Transverse colon (tissue), 4 donors: ENCODE data around the gene PIP5K1B. TPM values are rescaled to one million over a fixed set of nuclear protein-coding genes. Genes with fewer than 3 reads are reported as not detected.

ENCODE experiments used
- DNase-seq: peaks from one replicate; pipeline ENCODE4 v3.0.0-alpha.2; 2019
- H3K27ac ChIP-seq, 4 donors: fragments of 200-600 bp; sonication (generic); 2 replicates each; pipeline ENCODE4 v1.5.1; 2016 to 2018; ENCODE audit warnings: inconsistent platforms in 4 of 4
- H3K27me3 ChIP-seq: fragments of 200-600 bp; sonication (generic); 2 replicates; pipeline ENCODE4 v1.5.1; 2017; ENCODE audit warnings: inconsistent platforms
- H3K36me3 ChIP-seq, 4 donors: fragments of 200-600 bp; sonication (generic); 2 replicates each; pipeline ENCODE4 v1.5.1; 2017 to 2019; ENCODE audit warnings: inconsistent platforms in 4 of 4
- H3K4me1 ChIP-seq, 4 donors: fragments of 200-600 bp; sonication (generic); 2 replicates each; pipeline ENCODE4 v1.5.1; 2017 to 2020; ENCODE audit warnings: inconsistent platforms in 4 of 4
- H3K4me3 ChIP-seq, 4 donors: fragments of 200-600 bp; sonication (generic); 1 replicate in 1 of 4; 2 replicates in 3 of 4; pipeline versions ENCODE4 v1.5.1 to v1.6.1; 2017 to 2019; ENCODE audit warnings: inconsistent platforms in 4 of 4
- H3K9me3 ChIP-seq, 2 donors: fragments of 200-600 bp; sonication (generic); 2 replicates each; pipeline ENCODE4 v1.5.1; 2017 to 2019; ENCODE audit warnings: inconsistent platforms in 2 of 2
- EP300 ChIP-seq: sonication (generic); formaldehyde crosslinking; IDR thresholded peaks from one replicate; pipeline ENCODE4 v1.6.1; 2017; ENCODE audit warnings: antibody characterized with exemption, low read depth
- POLR2A ChIP-seq: fragments of 450-650 bp; IDR thresholded peaks from one replicate; pipeline ENCODE4 v1.6.1; 2016; ENCODE audit warnings: antibody characterized with exemption, mild to moderate bottlenecking, moderate library complexity
- POLR2AphosphoS5 ChIP-seq, 3 donors: sonication (generic); formaldehyde crosslinking; IDR thresholded peaks; one replicate each; pipeline ENCODE4 v1.6.1; 2016; ENCODE audit warnings: antibody characterized with exemption in 3 of 3
- WGBS, 2 donors: methylation state at CpG; one replicate each; pipeline ENCODE4 v1.1.5; 2018; ENCODE audit warnings: low coverage in 1 of 2; 5-methylcytosine and 5-hydroxymethylcytosine counted together
- in situ Hi-C, 4 donors: fragments of 200-750 bp; cut with MboI; loops; one replicate each; pipeline versions ENCODE4 v1.15.0 to v1.15.1; 2017; ENCODE audit warnings: low sequenced_read_pairs in 3 of 4, low pct_ligation_motif_present in 1 of 4, low pct_unique_long_range_greater_than_20kb in 1 of 4
- intact Hi-C: fragments of 100-400 bp; cut with DNase I; formaldehyde crosslinking; loops from one replicate; pipeline ENCODE4 v1.15.1; 2023; ENCODE audit warnings: low total_unique reads
- total RNA-seq, 4 donors: library from RNA; depleted of rRNA; stranded (reverse); fragments of >200 nt; gene quantifications; one replicate each; pipeline ENCODE4 v1.1.0, GENCODE V29; 2016
- TF ChIP-seq, protein P1 (sequence below), 5 experiments: fragments of 200-600 bp in 3 of 5; fragments of 450-650 bp in 2 of 5; sonication (generic) in 3 of 5; IDR thresholded peaks; 1 replicate in 2 of 5; 2 replicates in 3 of 5; pipeline ENCODE4 v1.5.1; 2016 to 2017; ENCODE audit warnings: antibody characterized with exemption in 5 of 5, inconsistent platforms in 3 of 5, mild to moderate bottlenecking in 2 of 5, moderate library complexity in 1 of 5

PIP5K1B gene
- total RNA-seq, 4 donors from 2014 or later, result 45.6 to 104 (median 76.0) TPM

DNA sequence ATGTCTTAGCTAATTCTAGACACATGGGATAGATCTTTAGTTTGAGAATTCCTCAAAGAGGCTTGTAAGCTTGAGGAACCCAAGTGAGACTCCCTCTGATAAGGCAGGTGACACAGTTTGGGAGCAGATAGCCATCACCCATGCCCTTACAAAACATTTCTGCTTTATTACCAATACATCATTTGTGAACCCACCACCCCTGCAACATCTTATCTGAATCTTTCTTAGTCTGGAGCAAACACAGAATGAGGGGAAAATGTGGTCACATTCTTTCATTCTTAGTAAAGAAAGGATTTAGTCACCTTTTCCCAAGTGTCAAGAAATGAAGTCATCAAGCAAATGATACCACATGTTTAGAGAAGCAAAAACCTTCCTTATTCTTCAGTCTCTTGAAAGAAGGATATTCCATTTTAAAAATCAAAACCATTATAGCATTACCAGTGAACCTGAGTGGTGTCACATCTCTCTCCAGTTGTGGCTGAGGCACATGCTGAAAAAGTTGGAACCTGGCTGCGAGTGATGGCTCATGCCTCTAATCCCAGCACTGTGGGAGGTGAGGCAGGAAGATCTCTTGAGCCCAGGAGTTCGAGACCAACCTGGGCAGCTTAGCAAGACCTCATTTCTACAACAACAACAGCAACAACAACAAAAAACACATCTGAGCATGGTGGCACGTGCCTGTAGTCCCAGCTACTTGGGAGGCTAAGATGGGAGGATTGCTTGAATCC lies 243.0 kb downstream of the PIP5K1B start:
- no peak for DNase-seq
- 80 to 89% methylated on average over 1 to 3 of the region's 3 CpGs for WGBS, 2 donors
- intact Hi-C loops (no loop called here), in situ Hi-C loops (loop anchor here in 1 of 4 donors (10.0 kb wide), 1 partner anchor 57 kb away; no protein-coding TSS in a partner anchor)
- H3K27me3 ChIP-seq, result no peaks in the 10 kb centered on the region
- H3K36me3 ChIP-seq, result no peaks in the 10 kb centered on the region
- H3K27ac ChIP-seq, result no peak overlapping the region
- TF ChIP-seq POLR2AphosphoS5 (IDR thresholded peaks at IDR 0.05), result no peak
- TF ChIP-seq EP300, result no peak
- TF ChIP-seq, protein P1, sequence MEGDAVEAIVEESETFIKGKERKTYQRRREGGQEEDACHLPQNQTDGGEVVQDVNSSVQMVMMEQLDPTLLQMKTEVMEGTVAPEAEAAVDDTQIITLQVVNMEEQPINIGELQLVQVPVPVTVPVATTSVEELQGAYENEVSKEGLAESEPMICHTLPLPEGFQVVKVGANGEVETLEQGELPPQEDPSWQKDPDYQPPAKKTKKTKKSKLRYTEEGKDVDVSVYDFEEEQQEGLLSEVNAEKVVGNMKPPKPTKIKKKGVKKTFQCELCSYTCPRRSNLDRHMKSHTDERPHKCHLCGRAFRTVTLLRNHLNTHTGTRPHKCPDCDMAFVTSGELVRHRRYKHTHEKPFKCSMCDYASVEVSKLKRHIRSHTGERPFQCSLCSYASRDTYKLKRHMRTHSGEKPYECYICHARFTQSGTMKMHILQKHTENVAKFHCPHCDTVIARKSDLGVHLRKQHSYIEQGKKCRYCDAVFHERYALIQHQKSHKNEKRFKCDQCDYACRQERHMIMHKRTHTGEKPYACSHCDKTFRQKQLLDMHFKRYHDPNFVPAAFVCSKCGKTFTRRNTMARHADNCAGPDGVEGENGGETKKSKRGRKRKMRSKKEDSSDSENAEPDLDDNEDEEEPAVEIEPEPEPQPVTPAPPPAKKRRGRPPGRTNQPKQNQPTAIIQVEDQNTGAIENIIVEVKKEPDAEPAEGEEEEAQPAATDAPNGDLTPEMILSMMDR (IDR thresholded peaks at IDR 0.05), result no peak
- no peak for TF ChIP-seq POLR2A
- no peaks in the 10 kb centered on the region for H3K4me1 ChIP-seq
- no peak overlapping the region for H3K4me3 ChIP-seq
- no peaks in the 10 kb centered on the region for H3K9me3 ChIP-seq

- TF ChIP-seq POLR2A (no peak), POLR2AphosphoS5 (IDR thresholded peaks at IDR 0.05) (no peak), EP300 (no peak)
- TF ChIP-seq, protein P1 (IDR thresholded peaks at IDR 0.05), result no peak
- no peaks in the 10 kb centered on the region for H3K36me3 ChIP-seq
- H3K27ac ChIP-seq, result peak overlapping the region in 1 of 4 donors; percentile 0
- 74 to 76% methylated on average over 5 to 13 of the region's 13 CpGs for WGBS, 2 donors
- intact Hi-C loops (no loop called here), in situ Hi-C loops (loop anchor here in 1 of 4 donors (10.0 kb wide), 1 partner anchor 55 kb away; no protein-coding TSS in a partner anchor)
- DNase-seq, result peak; percentile 34
- H3K4me3 ChIP-seq, result no peak overlapping the region
- no peaks in the 10 kb centered on the region for H3K9me3 ChIP-seq
- no peaks in the 10 kb centered on the region for H3K27me3 ChIP-seq
- no peaks in the 10 kb centered on the region for H3K4me1 ChIP-seq
Measured at GRCh38 chr9:68949271-68950000, 244.4 kb downstream of the PIP5K1B start.

DNA sequence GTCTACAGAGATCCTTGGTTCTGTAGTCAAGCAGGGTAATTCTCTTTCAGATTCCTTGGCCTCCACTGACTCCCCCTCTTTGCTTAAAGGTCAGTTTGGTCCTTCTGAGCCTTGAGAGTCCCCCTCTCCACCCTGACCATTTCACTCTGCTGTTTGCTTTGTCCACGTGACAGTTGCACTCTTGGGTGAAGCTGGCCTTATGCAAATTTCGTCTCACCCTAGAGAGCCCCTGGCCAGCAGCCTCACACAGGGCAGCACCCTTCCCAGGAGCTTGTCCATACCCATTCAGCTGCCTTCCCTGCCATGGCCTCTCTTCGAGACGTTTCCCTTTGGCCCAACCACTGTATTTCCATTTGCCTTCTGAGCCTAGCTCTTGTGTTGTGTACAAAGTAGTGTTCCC lies 245.1 kb downstream of the PIP5K1B start:
- Histone ChIP-seq H3K27me3 (no peaks in the 10 kb centered on the region), H3K36me3 (no peaks in the 10 kb centered on the region), H3K27ac (no peak overlapping the region), H3K4me3 (no peak overlapping the region), H3K9me3 (no peaks in the 10 kb centered on the region), H3K4me1 (peaks cover 0 to 5% (median under 1%) of the 10 kb centered on the region in 4 donors)
- no peak for DNase-seq
- in situ Hi-C loops (no loop called here), intact Hi-C loops (no loop called here)
- WGBS, 2 donors, result 70 to 77% methylated on average over 2 to 4 of the region's 4 CpGs
- TF ChIP-seq POLR2A (no peak), EP300 (no peak), POLR2AphosphoS5 (IDR thresholded peaks at IDR 0.05) (no peak)
- TF ChIP-seq, protein P1 (IDR thresholded peaks at IDR 0.05), result no peak

GRCh38 chr9:68950689-68951088 lies 245.6 kb downstream of the PIP5K1B start:
- peaks cover 0 to 10% (median 3%) of the 10 kb centered on the region in 4 donors for H3K4me1 ChIP-seq
- 80 to 85% methylated on average over 1 to 2 of the region's 2 CpGs for WGBS, 2 donors
- intact Hi-C loops (no loop called here), in situ Hi-C loops (no loop called here)
- no peak for DNase-seq
- H3K4me3 ChIP-seq, result no peak overlapping the region
- H3K9me3 ChIP-seq, result no peaks in the 10 kb centered on the region
- no peaks in the 10 kb centered on the region for H3K27me3 ChIP-seq
- H3K27ac ChIP-seq, result no peak overlapping the region
- peaks cover 0 to 2% (median 0%) of the 10 kb centered on the region in 4 donors for H3K36me3 ChIP-seq
- TF ChIP-seq POLR2A, result no peak
- no peak for TF ChIP-seq EP300
- TF ChIP-seq POLR2AphosphoS5 (IDR thresholded peaks at IDR 0.05), result no peak
- TF ChIP-seq, protein P1 (IDR thresholded peaks at IDR 0.05), result no peak
